Measurements from ENCODE around the gene ADAM21. TPM values are rescaled to one million over a fixed set of nuclear protein-coding genes. Genes with fewer than 3 reads are reported as not detected.
"Not testable (repeated sequence)": the region's sequence is repeated elsewhere in the genome, so short reads cannot be mapped to it uniquely, and the experiment has no call there.

ADAM21 gene
- total RNA-seq, 1 donor from 2014 or later: 0.48 TPM

GRCh38 chr14:70472253-70473159 lies 20.5 kb downstream of the ADAM21 start:
- DNase-seq (no peak), ATAC-seq (ENCODE audit: poor library complexity) (no peak)
- intact Hi-C loops (cut with DNase I): no loop called here

- DNase-seq (no peak), ATAC-seq (ENCODE audit: poor library complexity) (no peak)
- intact Hi-C loops (cut with DNase I): no loop called here
Measured at GRCh38 chr14:70473825-70474224, 21.9 kb downstream of the ADAM21 start.

- intact Hi-C loops (cut with DNase I); DNase-seq; ATAC-seq (ENCODE audit: poor library complexity): not testable (repeated sequence)
Measured at GRCh38 chr14:70475459-70475858, 23.5 kb downstream of the ADAM21 start.

- DNase-seq; intact Hi-C loops (cut with DNase I); ATAC-seq (ENCODE audit: poor library complexity): not testable (repeated sequence)
Measured at GRCh38 chr14:70477356-70478105, 25.6 kb downstream of the ADAM21 start.

GRCh38 chr14:70489579-70490200 lies 37.7 kb downstream of the ADAM21 start:
- ATAC-seq (ENCODE audit: poor library complexity): no peak
- intact Hi-C loops (cut with DNase I): no loop called here
- DNase-seq: no peak

- no peak for DNase-seq
- no peak for ATAC-seq (ENCODE audit: poor library complexity)
- intact Hi-C loops (cut with DNase I): no loop called here
Measured at GRCh38 chr14:70498191-70498590, 46.2 kb downstream of the ADAM21 start.

Other genes with a start within 250 kb of the ADAM21 start
- gene COX16, start 92.5 kb upstream of the ADAM21 start, total RNA-seq: 26.5 TPM
- 54.8 TPM for gene SYNJ2BP, start 35.1 kb upstream of the ADAM21 start, total RNA-seq
- 0.40 TPM for gene ADAM20, start 82.8 kb downstream of the ADAM21 start, total RNA-seq
- gene MED6, start 148.5 kb downstream of the ADAM21 start, total RNA-seq: 17.7 TPM
- gene TTC9, start 189.7 kb downstream of the ADAM21 start, total RNA-seq: 0.91 TPM